ENCODE measurements around the gene COL11A2. TPM values are rescaled to one million over a fixed set of nuclear protein-coding genes. Genes with fewer than 3 reads are reported as not detected.
"Not testable (repeated sequence)": the region's sequence is repeated elsewhere in the genome, so short reads cannot be mapped to it uniquely, and the experiment has no call there.

COL11A2 gene
- total RNA-seq, 3 donors from 2014 or later: 0.48 to 0.98 (median 0.60) TPM

DNA sequence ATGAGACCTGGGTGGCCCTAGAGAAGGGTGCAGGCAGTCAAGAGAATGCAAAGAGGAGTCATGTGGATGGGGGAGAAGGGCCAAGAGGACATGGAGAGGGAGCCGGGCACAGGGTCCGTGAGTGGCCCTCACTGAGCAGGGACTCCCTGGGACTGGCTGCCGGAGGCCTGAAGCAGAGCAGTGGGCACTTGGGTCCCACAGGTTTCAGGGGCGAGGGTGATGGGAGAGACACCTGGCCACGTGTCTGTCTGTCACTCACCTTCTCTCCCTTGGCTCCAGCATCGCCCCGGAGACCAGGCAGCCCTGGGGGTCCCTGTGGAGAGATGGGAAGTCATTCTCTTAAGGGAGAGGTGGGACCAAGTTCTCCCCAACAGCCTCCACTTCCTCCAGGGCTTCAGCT lies 25.5 kb downstream of the COL11A2 start:
- no peak overlapping the region for H3K4me3 Mint-ChIP-seq
- peaks cover 4% of the 10 kb centered on the region for H3K4me1 Mint-ChIP-seq (ENCODE audit: low read depth)
- DNase-seq (no peak), ATAC-seq (no peak)
- no peaks in the 10 kb centered on the region for H3K36me3 Mint-ChIP-seq (ENCODE audit: insufficient read depth)
- H3K9me3 Mint-ChIP-seq: no peaks in the 10 kb centered on the region
- H3K27me3 Mint-ChIP-seq (ENCODE audit: low read depth): peaks cover 8% of the 10 kb centered on the region

DNA sequence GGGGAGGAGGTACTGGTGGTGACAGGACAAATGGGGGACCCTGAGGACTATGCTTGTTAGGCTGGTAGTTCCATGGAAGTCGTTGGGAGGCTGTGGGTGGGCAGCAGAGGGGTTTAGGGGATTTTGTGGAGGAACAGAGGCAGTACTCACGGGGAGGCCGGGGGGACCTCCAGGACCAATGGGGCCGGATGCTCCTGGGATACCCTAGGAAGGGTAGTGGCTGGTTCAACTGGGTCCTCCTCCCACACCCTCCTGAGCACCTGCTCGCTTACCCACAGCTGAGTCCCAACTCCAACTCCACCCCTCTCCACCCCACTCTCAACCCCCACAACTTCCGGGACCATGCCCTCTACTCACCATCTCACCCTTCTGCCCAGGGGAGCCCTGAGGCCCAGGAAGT lies 25.9 kb downstream of the COL11A2 start:
- ATAC-seq (no peak), DNase-seq (no peak)
- no peak overlapping the region for H3K4me3 Mint-ChIP-seq
- H3K9me3 Mint-ChIP-seq: no peaks in the 10 kb centered on the region
- peaks cover 7% of the 10 kb centered on the region for H3K4me1 Mint-ChIP-seq (ENCODE audit: low read depth)
- H3K27me3 Mint-ChIP-seq (ENCODE audit: low read depth): peaks cover 8% of the 10 kb centered on the region
- H3K36me3 Mint-ChIP-seq (ENCODE audit: insufficient read depth): no peaks in the 10 kb centered on the region

DNA sequence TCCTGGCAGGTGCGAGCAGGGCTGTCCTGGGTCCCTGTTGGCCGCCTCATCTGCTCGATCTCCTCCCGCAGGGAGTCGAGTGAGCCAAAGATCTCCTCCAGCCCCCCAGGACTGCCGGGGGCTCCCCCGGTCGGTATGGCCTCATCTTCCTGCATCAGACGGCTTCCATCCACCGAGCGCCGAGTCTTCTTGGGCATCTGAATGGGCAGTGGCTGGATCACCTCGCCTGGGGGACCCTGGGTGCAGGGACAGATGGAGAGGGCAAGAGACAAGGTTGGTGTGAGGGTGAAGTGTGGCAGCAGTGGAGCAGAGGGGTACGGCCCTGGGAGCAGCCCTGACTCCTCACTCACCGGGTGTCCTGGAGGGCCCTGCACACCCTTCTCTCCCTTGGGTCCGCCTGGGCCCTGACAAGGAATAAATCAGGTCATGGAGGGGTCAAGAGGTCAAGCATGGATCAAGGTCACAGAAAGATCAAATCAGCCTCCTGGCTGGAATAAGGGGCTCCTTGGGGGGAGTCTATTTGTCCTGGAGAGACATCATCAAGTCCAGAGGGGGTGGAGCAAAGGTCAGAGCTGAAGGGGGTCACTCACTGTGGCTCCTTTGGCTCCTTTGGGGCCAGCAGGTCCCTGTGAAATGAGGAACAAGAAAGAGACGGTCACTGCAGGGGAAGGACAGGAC lies 26.5 kb downstream of the COL11A2 start:
- Mint-ChIP-seq H3K27me3 (ENCODE audit: low read depth) (peaks cover 7% of the 10 kb centered on the region), H3K4me1 (ENCODE audit: low read depth) (peaks cover 10% of the 10 kb centered on the region), H3K4me3 (no peak overlapping the region), H3K36me3 (ENCODE audit: insufficient read depth) (no peaks in the 10 kb centered on the region), H3K9me3 (no peaks in the 10 kb centered on the region)
- DNase-seq (no peak), ATAC-seq (no peak)

DNA sequence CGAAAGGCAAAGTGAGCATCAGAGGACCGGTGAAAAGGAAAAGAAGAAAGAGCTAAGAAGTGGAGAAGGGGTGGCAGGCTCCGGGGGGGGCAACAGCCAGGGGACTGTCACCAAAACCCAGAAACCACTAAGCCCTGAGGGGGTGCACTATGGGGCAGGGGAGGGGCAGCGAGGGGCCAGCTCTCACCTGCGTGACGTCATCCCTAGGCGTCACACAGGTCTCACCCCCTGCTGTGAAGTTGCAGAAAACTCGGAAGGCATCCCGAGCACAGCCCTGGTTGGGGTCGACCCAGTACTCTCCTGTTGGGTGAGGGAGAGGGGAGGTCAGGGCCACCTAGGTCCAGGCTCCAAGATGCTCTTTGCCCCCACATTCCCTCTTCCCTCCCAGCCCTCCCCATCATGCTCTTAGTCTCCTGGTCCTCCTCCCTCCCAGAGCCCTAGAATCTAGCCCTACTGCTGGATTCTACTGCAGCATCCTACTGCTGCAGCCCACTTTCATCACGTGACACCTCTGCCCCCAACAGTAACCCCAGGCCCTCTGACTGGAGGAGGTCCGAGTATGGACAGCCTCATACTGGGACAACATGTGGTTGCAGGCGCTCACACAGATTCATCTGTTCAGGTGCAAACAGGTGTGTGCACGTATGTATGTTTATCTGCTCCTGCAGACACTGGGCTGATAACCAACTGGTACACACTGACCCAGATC lies 27.4 kb downstream of the COL11A2 start:
- Mint-ChIP-seq H3K4me3 (no peak overlapping the region), H3K27me3 (ENCODE audit: low read depth) (peaks cover 7% of the 10 kb centered on the region), H3K4me1 (ENCODE audit: low read depth) (peaks cover 10% of the 10 kb centered on the region), H3K36me3 (ENCODE audit: insufficient read depth) (no peaks in the 10 kb centered on the region), H3K9me3 (no peaks in the 10 kb centered on the region)
- no peak for DNase-seq
- no peak for ATAC-seq

DNA sequence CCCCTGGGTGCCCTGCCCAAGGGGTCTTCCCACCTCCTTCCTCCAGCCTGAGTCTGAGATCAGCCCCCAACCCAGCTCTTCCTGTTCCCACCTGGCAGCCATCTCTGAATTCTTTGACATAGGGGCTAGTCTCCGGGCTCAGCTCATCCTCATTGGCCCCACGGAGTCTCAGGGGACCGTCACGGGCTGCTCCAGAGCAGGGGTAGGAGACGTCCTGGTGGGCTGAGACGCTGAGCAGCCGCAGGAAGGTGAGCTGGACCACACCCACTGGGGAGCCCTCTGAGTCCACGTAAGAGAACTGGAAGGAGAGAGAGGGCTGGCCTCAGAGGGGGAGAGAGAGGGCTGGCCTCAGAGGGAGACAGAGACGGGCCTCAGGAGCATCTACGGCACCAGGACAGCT lies 28.1 kb downstream of the COL11A2 start:
- Mint-ChIP-seq H3K4me3 (no peak overlapping the region), H3K9me3 (no peaks in the 10 kb centered on the region), H3K36me3 (ENCODE audit: insufficient read depth) (no peaks in the 10 kb centered on the region), H3K27me3 (ENCODE audit: low read depth) (peaks cover 7% of the 10 kb centered on the region), H3K4me1 (ENCODE audit: low read depth) (peaks cover 10% of the 10 kb centered on the region)
- no peak for ATAC-seq
- DNase-seq: no peak

DNA sequence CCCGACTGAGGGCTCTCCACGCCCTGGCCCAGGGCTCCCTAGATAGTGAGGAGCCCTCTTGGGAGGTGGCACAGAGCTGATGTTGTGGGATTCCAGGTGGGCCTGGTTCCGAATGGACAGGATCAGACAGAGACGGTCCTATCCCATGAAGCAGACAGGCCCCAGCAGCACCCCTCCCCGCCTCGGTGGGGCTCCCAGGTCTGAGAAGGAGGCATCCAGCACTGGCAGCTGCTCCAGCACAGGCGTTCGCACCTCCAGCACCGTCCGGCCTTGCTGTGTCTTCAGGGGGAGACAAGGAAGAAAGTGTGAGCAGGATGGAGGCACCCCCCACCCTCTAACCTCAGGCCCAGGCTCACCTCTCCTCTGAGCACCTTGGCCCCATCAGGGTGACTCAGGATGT lies 28.7 kb downstream of the COL11A2 start:
- H3K36me3 Mint-ChIP-seq (ENCODE audit: insufficient read depth): no peaks in the 10 kb centered on the region
- DNase-seq: no peak
- no peak for ATAC-seq
- H3K9me3 Mint-ChIP-seq: no peaks in the 10 kb centered on the region
- peaks cover 10% of the 10 kb centered on the region for H3K4me1 Mint-ChIP-seq (ENCODE audit: low read depth)
- peaks cover 7% of the 10 kb centered on the region for H3K27me3 Mint-ChIP-seq (ENCODE audit: low read depth)
- no peak overlapping the region for H3K4me3 Mint-ChIP-seq

DNA sequence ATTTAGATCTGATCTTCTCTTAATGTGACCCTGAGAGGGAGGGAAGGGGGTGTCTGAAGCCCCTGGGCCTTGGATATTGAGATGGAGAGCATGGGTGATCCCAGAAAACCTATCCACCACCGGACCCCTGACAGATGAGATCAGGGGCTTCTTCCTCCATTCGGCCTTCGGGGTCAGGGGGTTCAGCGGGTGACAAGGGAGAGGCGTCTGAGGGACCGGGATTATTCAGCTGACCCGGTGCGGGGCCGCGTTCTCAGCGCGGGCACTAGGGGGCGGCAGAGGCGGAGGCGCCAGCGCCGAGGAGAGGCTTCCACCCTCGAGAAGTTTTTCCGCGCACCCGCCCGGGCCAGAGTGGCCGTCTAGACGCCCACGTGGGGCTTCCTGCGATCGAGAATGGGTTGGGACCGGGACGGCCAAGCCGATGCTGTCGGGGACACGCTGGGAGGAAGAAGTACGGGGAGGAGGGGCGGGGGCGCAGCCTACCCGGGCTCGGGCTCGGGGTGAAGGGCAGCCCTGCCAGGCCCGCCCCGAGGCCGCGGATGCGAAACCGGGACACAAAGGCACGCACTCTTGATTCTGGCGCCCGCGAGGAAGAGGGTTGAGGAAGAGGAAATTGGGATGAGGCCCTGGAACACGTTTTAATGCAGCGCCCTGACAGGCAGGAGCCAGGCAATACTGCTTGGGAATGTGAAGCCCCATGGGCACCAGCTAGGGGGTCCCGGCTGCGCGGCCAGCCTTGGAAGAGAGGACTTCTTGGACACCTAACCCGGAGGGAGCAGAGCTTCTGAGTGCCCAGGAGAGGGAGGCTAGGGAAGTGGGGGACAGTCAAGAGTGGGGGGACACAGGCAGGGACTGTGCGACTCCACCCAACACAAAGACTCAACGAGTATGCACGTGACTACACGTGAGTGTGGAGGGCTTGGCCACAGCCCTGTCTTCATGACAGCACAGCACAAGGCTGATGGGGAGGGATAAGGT lies 30.6 kb downstream of the COL11A2 start:
- H3K4me3 Mint-ChIP-seq: peak overlapping the region; percentile 82
- ATAC-seq (peak; percentile 94 to 96), DNase-seq (peak; percentile 82)
- H3K9me3 Mint-ChIP-seq: no peaks in the 10 kb centered on the region
- peaks cover 7% of the 10 kb centered on the region for H3K27me3 Mint-ChIP-seq (ENCODE audit: low read depth)
- peaks cover 10% of the 10 kb centered on the region for H3K4me1 Mint-ChIP-seq (ENCODE audit: low read depth)
- H3K36me3 Mint-ChIP-seq (ENCODE audit: insufficient read depth): no peaks in the 10 kb centered on the region

DNA sequence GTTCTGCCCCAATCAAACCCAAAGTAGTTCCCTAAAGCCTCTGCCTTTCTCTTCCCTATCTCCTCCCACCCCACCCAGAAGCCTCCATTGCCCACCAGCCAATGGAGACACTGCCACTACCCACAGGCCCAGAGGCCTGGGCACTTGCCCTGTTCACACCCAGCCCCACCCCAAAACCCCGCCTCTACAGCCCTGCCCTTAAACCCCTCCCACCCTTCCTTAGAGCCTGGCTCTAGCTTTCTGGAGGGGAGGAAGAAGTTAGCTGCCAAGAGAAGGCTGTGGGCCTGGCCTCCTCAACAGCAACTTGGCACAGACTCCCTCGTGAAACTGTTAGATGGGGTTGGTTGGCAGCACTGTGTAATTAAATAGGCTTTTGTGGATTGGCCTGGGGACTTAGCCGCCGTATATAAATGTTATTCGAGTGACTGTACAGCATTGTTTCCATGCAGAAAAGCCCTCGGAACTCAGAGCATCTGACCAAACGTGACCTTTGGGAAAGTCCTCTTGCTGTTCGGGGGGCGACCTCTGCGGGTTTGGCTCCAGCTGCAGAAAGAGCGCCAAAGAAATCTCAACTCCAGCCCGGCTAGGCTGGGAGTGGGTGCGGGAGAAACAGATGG lies 31.4 kb downstream of the COL11A2 start:
- Mint-ChIP-seq H3K36me3 (ENCODE audit: insufficient read depth) (no peaks in the 10 kb centered on the region), H3K4me1 (ENCODE audit: low read depth) (peaks cover 10% of the 10 kb centered on the region), H3K4me3 (peak overlapping the region; percentile 82), H3K9me3 (no peaks in the 10 kb centered on the region), H3K27me3 (ENCODE audit: low read depth) (peaks cover 7% of the 10 kb centered on the region)
- no peak for ATAC-seq
- DNase-seq: no peak

DNA sequence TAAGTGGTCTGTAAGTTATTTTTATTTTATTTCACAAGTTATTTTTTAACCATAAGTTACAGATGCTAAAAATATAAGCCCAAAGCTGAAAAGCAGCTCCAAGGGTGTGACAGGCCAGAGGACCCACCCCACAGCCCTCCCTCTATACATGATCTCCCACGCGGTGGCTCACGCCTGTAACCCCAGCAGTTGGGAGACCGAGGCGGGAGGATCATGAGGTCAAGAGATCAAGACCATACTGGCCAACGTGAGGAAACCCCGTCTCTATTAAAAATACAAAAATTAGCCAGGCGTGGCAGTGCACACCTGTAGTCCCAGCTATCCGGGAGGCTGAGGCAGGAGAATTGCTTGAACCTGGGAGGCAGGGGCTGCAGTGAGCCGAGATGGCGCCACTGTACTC lies 32.2 kb downstream of the COL11A2 start:
- Mint-ChIP-seq H3K36me3 (ENCODE audit: insufficient read depth) (no peaks in the 10 kb centered on the region), H3K27me3 (ENCODE audit: low read depth) (peaks cover 3% of the 10 kb centered on the region)
- no peak for DNase-seq

DNA sequence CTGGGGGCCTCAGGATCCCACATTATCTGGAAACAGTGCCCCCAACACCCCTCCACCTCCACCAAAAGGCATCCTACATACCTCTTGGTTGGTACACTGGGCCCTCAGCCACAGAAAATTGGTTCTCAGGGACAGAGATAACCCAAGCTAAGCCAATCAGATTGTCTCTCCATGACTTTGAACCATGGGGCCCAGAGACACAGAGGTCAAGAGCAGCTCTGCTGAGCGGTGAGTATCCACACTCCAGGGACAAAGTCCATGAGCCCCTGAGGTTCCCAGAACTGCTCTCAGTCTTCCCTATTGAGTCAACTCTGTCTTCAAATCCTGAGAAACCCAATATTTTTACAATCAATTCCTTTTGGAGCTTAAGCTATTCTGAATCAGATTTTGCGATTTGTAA lies 35.3 kb downstream of the COL11A2 start:
- Mint-ChIP-seq H3K9me3 (peaks cover 7% of the 10 kb centered on the region), H3K36me3 (ENCODE audit: insufficient read depth) (no peaks in the 10 kb centered on the region), H3K4me1 (ENCODE audit: low read depth) (peaks cover 8% of the 10 kb centered on the region), H3K4me3 (no peak overlapping the region), H3K27me3 (ENCODE audit: low read depth) (peaks cover 10% of the 10 kb centered on the region)
- DNase-seq (no peak), ATAC-seq (no peak)

More for the DNA sequence above, 32.2 kb downstream of the COL11A2 start:
- no peak overlapping the region for H3K4me3 Mint-ChIP-seq
- ATAC-seq: no peak
- peaks cover 10% of the 10 kb centered on the region for H3K4me1 Mint-ChIP-seq (ENCODE audit: low read depth)
- no peaks in the 10 kb centered on the region for H3K9me3 Mint-ChIP-seq

DNA sequence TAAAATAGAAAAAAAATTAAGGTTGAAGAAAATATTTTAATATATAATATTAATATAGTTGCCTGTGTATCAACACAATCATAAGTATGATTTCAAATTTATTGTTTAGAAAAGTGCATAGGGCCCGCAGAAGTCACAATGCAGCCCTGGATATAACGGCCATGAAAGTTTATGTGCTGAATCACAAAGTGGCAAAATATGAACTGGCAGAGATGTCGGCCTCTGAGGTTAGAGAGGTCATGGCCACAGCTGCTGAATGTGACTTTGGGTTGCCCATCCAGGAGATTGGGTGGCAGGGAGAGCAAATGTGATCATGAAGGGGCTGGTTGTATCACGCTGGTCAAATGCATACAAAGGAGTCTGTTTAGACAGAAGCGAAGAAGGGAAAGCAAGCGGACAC lies 35.7 kb downstream of the COL11A2 start:
- ATAC-seq (no peak), DNase-seq (no peak)
- H3K36me3 Mint-ChIP-seq (ENCODE audit: insufficient read depth): no peaks in the 10 kb centered on the region
- H3K9me3 Mint-ChIP-seq: peaks cover 11% of the 10 kb centered on the region
- H3K27me3 Mint-ChIP-seq (ENCODE audit: low read depth): peaks cover 12% of the 10 kb centered on the region
- H3K4me1 Mint-ChIP-seq (ENCODE audit: low read depth): peaks cover 5% of the 10 kb centered on the region
- H3K4me3 Mint-ChIP-seq: no peak overlapping the region

DNA sequence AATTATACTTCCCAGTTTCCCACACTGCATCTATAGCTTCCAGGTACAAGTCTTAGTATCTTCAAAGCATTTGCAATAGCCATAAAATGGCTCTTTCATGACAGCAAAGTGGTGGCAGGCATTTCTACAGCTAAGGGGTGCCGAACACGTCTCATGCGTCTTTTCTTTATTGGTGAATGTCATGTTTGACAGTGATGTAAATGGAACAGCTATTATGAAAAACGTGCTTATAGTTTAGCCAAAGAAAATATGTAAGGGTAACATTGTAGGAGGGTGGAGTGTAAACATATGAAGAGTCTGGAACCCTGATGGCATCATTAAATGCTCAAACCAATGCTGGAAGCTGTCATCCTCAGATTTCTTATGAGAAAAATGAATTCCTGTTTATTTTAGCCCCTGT lies 37.9 kb downstream of the COL11A2 start:
- Mint-ChIP-seq H3K9me3 (peaks cover 11% of the 10 kb centered on the region), H3K4me3 (no peak overlapping the region), H3K27me3 (ENCODE audit: low read depth) (peaks cover 16% of the 10 kb centered on the region), H3K36me3 (ENCODE audit: insufficient read depth) (no peaks in the 10 kb centered on the region), H3K4me1 (ENCODE audit: low read depth) (no peaks in the 10 kb centered on the region)
- ATAC-seq (no peak), DNase-seq (no peak)

DNA sequence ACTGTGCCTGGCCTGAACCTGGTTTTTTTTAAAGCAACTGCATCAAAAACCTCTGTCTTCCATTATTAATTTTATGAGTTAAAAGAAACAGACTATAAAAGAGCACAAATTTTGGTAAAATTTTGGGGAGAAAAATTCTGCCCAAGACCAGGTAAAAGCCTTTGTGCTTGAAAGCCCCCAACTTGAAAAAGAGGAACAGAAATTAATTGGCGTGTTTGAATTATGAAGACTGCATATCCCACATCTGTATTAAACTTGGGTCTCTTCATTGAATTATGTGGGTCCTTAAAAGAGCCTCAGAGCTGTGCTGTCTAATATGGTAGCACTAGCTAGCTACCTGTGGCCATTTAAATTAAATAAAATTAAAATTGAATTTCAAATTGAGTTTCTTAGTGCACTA lies 41.2 kb downstream of the COL11A2 start:
- H3K36me3 Mint-ChIP-seq (ENCODE audit: insufficient read depth): no peaks in the 10 kb centered on the region
- H3K4me3 Mint-ChIP-seq: no peak overlapping the region
- DNase-seq (no peak), ATAC-seq (no peak)
- H3K27me3 Mint-ChIP-seq (ENCODE audit: low read depth): peaks cover 22% of the 10 kb centered on the region
- H3K9me3 Mint-ChIP-seq: peaks cover 11% of the 10 kb centered on the region
- H3K4me1 Mint-ChIP-seq (ENCODE audit: low read depth): no peaks in the 10 kb centered on the region

DNA sequence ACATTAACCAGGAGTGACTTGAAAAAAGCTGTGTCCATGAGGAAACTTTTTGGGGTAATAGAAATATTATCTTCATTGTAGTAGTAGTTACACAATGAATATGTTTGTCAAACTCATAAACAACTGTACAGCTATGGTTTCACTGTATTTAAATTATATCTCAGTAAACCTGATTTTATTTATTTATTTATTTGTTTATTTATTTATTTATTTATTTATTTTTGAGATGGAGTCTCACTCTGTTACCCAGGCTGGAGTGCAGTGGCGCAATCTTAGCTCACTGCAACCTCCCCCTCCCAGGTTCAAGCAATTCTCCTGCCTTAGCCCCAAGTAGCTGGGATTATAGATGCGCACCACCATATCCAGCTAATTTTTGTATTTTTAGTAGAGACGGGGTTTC lies 41.7 kb downstream of the COL11A2 start:
- H3K36me3 Mint-ChIP-seq (ENCODE audit: insufficient read depth); ATAC-seq; H3K4me3 Mint-ChIP-seq; H3K4me1 Mint-ChIP-seq (ENCODE audit: low read depth); DNase-seq: not testable (repeated sequence)
- Mint-ChIP-seq H3K27me3 (ENCODE audit: low read depth) (peaks cover 22% of the 10 kb centered on the region), H3K9me3 (peaks cover 11% of the 10 kb centered on the region)
